NCI-H748 (cell line): ENCODE measurements around the gene PNPLA2.
A peak's percentile ranks its signal among the peaks of the same experiment; 100 is the strongest.

Source experiments
- DNase-seq: peaks from one replicate; lab custom pipeline; 2025; ENCODE audit not compliant: unreplicated experiment; lab: John Stamatoyannopoulos, UW

The PNPLA2 gene

GRCh38 chr11:829176-829846, 10.6 kb downstream of the PNPLA2 start:
- no peak for DNase-seq

GRCh38 chr11:829847-830294, 11.2 kb downstream of the PNPLA2 start:
- DNase-seq, result peak; percentile 73

- peak; percentile 89 for DNase-seq
Observed at GRCh38 chr11:830295-831117, 11.8 kb downstream of the PNPLA2 start.

GRCh38 chr11:831118-831864, 12.6 kb downstream of the PNPLA2 start:
- DNase-seq, result peak; percentile 19

GRCh38 chr11:831961-832528, 13.3 kb downstream of the PNPLA2 start:
- no peak for DNase-seq

- peak; percentile 63 for DNase-seq
Observed at GRCh38 chr11:832529-833113, 13.9 kb downstream of the PNPLA2 start, which contains the start of gene CD151. TSS of gene CD151 (plus strand) at chr11:832952. CDS start at chr11:836070, 3,118 bp downstream.

- peak; percentile 63 for DNase-seq
Observed at GRCh38 chr11:833114-833791, 14.5 kb downstream of the PNPLA2 start.

- DNase-seq, result no peak
Observed at GRCh38 chr11:833849-834311, 15.2 kb downstream of the PNPLA2 start.

GRCh38 chr11:834371-835316, 15.9 kb downstream of the PNPLA2 start:
- DNase-seq, result peak; percentile 36

- DNase-seq, result no peak
Observed at GRCh38 chr11:836274-836673, 17.6 kb downstream of the PNPLA2 start.

GRCh38 chr11:836700-837099, 18.0 kb downstream of the PNPLA2 start:
- no peak for DNase-seq

GRCh38 chr11:837189-837989, 18.7 kb downstream of the PNPLA2 start:
- DNase-seq, result no peak

GRCh38 chr11:837990-838307, 19.2 kb downstream of the PNPLA2 start:
- DNase-seq, result no peak

- peak; percentile 27 for DNase-seq
Observed at GRCh38 chr11:838441-839279, 19.9 kb downstream of the PNPLA2 start.

GRCh38 chr11:839280-839623, 20.5 kb downstream of the PNPLA2 start:
- DNase-seq, result no peak

GRCh38 chr11:839875-840617, 21.3 kb downstream of the PNPLA2 start:
- no peak for DNase-seq

GRCh38 chr11:841981-842369, 23.3 kb downstream of the PNPLA2 start:
- DNase-seq, result peak; percentile 54
